GM12801 (cell line): ENCODE results near the gene KLK7.

Experiments
- TF ChIP-seq, protein P1 (sequence below): IDR thresholded peaks from one replicate; pipeline ENCODE4 v1.5.1; 2011; ENCODE audit warnings: control low read depth; ENCODE audit not compliant: insufficient read length; ENCODE audit errors: extremely low read depth

The KLK7 gene

DNA sequence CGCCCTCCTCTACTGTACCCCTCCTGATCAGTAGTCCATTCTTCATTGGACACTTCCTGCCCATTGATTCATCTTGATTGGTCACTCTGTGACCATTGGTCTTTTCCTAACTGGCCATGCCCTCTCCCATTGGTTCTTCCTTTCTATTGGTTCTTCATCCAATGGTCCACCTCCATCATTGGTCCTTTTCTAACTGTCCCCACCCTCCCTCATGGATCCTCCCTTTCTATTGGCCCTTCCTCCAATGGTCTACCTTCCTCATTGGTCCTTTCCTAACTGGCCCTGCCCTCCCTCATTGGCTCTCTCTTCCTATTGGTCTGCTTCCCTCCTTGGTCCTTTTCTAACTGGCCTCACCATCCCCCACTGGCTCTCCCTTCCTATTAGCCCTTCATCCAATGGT lies 21.5 kb downstream of the KLK7 start:
- TF ChIP-seq, protein P1, sequence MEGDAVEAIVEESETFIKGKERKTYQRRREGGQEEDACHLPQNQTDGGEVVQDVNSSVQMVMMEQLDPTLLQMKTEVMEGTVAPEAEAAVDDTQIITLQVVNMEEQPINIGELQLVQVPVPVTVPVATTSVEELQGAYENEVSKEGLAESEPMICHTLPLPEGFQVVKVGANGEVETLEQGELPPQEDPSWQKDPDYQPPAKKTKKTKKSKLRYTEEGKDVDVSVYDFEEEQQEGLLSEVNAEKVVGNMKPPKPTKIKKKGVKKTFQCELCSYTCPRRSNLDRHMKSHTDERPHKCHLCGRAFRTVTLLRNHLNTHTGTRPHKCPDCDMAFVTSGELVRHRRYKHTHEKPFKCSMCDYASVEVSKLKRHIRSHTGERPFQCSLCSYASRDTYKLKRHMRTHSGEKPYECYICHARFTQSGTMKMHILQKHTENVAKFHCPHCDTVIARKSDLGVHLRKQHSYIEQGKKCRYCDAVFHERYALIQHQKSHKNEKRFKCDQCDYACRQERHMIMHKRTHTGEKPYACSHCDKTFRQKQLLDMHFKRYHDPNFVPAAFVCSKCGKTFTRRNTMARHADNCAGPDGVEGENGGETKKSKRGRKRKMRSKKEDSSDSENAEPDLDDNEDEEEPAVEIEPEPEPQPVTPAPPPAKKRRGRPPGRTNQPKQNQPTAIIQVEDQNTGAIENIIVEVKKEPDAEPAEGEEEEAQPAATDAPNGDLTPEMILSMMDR, result no peak

DNA sequence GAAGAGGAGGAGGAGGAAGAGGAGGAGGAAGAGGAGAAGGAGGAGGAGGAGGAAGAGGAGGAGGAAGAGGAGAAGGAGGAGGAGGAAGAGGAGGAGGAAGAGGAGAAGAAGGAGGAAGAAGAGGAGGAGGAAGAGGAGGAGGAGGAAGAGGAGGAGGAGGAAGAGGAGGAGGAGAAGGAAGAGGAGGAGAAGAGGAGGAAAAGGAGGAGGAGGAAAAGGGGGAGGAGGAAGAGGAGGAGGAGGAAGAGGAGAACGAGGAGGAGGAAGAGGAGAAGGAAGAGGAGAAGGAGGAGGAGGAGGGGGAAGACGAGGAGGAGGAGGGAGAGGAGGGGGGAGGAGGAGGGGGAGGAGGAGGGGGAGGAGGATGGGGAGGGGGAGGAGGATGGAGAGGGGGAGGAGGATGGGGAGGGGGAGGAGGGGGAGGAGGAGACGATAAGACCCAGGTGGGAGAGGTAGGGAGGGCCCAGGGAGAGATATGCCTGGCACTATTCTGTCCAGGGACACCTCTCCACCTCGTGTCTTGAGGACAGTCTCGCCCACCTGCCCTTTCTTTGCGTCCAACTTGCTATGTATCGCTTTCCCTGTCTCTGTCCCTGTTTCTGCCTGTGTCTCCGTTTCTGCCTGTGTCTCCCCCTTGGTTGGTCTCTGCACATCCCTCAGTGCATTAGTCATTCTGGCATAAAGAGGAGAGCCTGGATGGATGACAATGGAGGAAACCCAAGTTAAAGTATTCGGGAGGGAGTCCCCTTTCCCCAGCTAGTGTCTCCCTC lies 23.8 kb downstream of the KLK7 start:
- TF ChIP-seq, protein P1, result no peak

DNA sequence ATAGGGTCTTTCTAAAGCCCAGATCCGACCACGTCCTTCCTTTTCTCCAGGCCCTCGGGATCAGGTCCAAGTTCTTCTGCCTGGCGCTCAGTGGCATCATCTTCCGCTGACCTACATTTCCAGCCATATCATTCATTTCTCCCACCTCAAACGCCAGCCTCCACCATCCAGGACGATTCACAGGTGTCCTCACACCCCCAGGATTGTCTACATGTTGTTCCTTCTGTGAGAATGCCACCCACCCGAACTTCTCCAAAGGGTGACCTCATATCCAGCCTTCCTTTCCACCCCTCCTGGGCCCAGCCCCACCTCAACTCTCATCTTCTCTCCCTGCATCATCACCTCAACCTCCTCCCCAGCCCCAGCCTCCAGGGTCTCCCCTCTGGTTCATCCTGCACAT lies 26.1 kb downstream of the KLK7 start:
- TF ChIP-seq, protein P1, result no peak

DNA sequence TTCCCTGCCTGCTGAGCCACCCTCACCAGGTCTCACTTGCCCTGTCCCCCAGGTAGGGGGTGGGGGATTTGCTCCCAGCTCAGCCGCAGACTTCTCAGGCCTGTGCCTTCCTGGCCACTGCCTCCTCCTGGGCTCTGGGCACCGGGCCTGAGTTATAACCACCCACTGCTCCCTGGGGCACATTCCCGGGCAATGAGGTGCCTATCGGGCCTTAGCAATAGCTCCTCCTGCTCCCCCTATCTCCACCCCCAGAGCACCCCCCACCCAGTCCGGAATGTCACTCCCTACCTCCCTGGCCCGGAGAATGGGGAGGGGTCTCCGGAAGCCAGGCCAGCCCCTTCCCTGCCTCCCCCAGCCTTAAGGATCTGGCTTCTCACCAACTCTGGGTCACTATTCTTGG lies 30.8 kb downstream of the KLK7 start, which contains the start of gene KLK5:
Gene KLK5 (minus strand): TSS at position 129 of the 400 bp plus-strand sequence. CDS start 381 bp downstream, outside the sequence.
- TF ChIP-seq, protein P1, result no peak

DNA sequence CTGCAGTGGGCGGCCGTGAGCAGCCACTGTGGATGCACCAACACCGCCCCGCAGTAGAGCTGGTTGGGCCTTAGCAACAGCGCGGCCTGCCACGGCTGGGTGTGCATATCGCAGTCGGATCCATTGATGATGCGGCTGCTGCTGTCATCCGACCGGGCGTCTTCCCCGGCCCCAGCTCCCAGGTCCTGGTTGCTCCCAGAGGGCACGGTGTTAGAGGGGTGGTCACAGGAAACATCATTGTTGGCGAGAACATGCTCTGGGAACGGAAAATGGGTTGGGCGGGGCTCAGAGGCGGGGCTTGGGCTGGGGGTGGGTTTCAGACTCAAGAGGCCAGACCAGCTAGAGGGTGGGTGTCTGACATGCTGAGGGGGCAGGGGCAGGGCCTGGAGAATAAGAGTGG lies 33.9 kb downstream of the KLK7 start:
- TF ChIP-seq, protein P1, result no peak

DNA sequence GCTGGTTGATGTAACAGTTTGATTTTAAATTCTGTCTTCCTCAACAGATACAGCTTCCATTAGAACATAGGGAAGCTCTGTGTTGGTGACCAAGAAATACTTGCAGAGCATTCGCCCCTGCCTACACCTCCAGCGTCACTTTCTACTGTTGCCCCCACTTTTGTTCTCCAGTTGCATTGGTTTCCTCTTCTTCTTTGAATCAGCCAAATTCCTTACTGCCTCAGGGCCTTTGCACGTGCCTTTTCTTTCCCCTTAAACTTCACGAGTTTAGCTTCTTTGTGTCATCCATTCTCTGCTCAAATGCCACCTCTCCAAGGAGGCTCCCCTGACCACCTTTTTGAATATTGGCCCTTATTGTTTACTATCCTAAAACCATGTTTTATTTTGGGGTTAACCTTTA lies 36.6 kb downstream of the KLK7 start:
- TF ChIP-seq, protein P1, result no peak

DNA sequence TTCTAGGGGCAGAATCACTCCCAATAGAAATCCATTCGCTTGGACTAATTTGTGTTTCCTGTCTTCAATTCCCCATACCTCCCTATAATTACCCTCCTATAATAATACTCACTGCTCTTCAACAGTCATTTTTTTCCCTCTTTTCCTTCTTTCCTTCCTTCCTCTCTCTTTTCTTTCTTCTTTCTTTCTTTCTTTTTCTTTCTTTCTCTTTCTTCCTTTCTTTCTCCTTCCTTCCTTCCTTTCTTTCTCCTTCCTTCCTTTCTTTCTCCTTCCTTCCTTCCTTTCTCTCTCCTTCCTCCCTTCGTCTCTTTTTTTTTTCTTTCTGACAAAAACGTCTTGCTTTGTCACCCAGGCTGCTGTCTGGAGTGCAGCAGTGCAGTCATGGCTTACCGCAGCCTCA lies 38.9 kb downstream of the KLK7 start:
- TF ChIP-seq, protein P1, result no peak
